Measurements from ENCODE around the gene SLC17A1.

- TF ChIP-seq CTCF (IDR thresholded peaks at IDR 0.05) (no peak), POLR2A (IDR thresholded peaks at IDR 0.05) (no peak)
These were observed 73.8 kb downstream of the SLC17A1 start for GRCh38 chr6:25757936-25758642.
